OCI-LY7 (cell line): ENCODE data around the gene PCED1B. TPM values are rescaled to one million over a fixed set of nuclear protein-coding genes. Genes with fewer than 3 reads are reported as not detected.
"Not testable (repeated sequence)": the region's sequence is repeated elsewhere in the genome, so short reads cannot be mapped to it uniquely, and the experiment has no call there.

ENCODE experiments used
- BruUV-seq: library from RNA; stranded (reverse); fragments of 400-500 nt; replicated peaks from 2 replicates; lab custom pipeline; 2021; lab: Mats Ljungman, UMichigan
- CTCF ChIA-PET: fragments of 300-600 bp; sonication (Branson Sonifier 250); formaldehyde crosslinking; loops from one replicate; lab custom pipeline; 2022; ENCODE audit warnings: antibody characterized with exemption; ENCODE audit not compliant: unreplicated experiment; lab: Charles Lee
- POLR2A ChIA-PET: fragments of 300-600 bp; sonication (Branson Sonifier 250); formaldehyde crosslinking; loops from one replicate; lab custom pipeline; 2022; ENCODE audit warnings: antibody characterized with exemption; lab: Charles Lee
- DNase-seq: peaks from one replicate; pipeline ENCODE4 v3.0.0-alpha.2; 2015; ENCODE audit warnings: low spot score
- H2AFZ ChIP-seq: fragments of 200-600 bp; sonication (generic), shearing (Covaris generic); 2 replicates; pipeline ENCODE4 v1.6.1; 2014; ENCODE audit warnings: mild to moderate bottlenecking, antibody characterized with exemption, low read length, moderate library complexity
- H3K27ac ChIP-seq: fragments of 200-600 bp; sonication (generic); 2 replicates; pipeline ENCODE4 v1.5.1; 2014; ENCODE audit warnings: mixed run types, low read depth, mild to moderate bottlenecking, moderate library complexity, low read length, inconsistent platforms; ENCODE audit not compliant: poor library complexity, severe bottlenecking
- H3K36me3 ChIP-seq: fragments of 200-600 bp; sonication (generic); 2 replicates; pipeline ENCODE4 v1.6.1; 2014; ENCODE audit warnings: mild to moderate bottlenecking, antibody characterized with exemption, low read length, moderate library complexity, mixed read lengths; ENCODE audit not compliant: insufficient read depth
- H3K4me1 ChIP-seq: fragments of 200-600 bp; sonication (generic); 2 replicates; pipeline ENCODE4 v1.5.1; 2014; ENCODE audit warnings: mild to moderate bottlenecking, low read length; ENCODE audit not compliant: insufficient read depth, poor library complexity, severe bottlenecking
- H3K4me2 ChIP-seq: fragments of 200-600 bp; sonication (generic); 2 replicates; pipeline ENCODE4 v1.6.1; 2014; ENCODE audit warnings: mild to moderate bottlenecking, low read length
- H3K4me3 ChIP-seq: fragments of 200-600 bp; sonication (generic); 2 replicates; pipeline ENCODE4 v1.5.1; 2014; ENCODE audit warnings: mild to moderate bottlenecking, low read depth, low read length; ENCODE audit not compliant: poor library complexity, severe bottlenecking
- H3K79me2 ChIP-seq: fragments of 200-600 bp; sonication (generic); 2 replicates; pipeline ENCODE4 v1.6.1; 2016; ENCODE audit warnings: low read depth, mild to moderate bottlenecking, low read length, moderate library complexity, mixed read lengths; ENCODE audit not compliant: insufficient read depth
- H3K9me2 ChIP-seq: fragments of 200-600 bp; sonication (generic); 2 replicates; pipeline ENCODE4 v1.6.1; 2016; ENCODE audit warnings: mild to moderate bottlenecking, low read length, mixed read lengths; ENCODE audit not compliant: insufficient read depth
- H3K9me3 ChIP-seq: fragments of 200-600 bp; sonication (generic); 2 replicates; pipeline ENCODE4 v1.6.1; 2014; ENCODE audit warnings: mild to moderate bottlenecking, mixed run types, low read length, mixed read lengths
- H4K20me1 ChIP-seq: fragments of 200-600 bp; sonication (generic); 2 replicates; pipeline ENCODE4 v1.6.1; 2014; ENCODE audit warnings: mild to moderate bottlenecking, antibody characterized with exemption, low read length, moderate library complexity, mixed read lengths; ENCODE audit not compliant: insufficient read depth
- EZH2phosphoT487 ChIP-seq: fragments of 200-600 bp; sonication (generic); IDR thresholded peaks from 2 replicates; pipeline ENCODE4 v1.6.1; 2018; ENCODE audit warnings: low read depth, borderline replicate concordance, mild to moderate bottlenecking, mixed run types, antibody characterized with exemption, low read length, moderate library complexity, mixed read lengths
- intact Hi-C: fragments of 100-400 bp; cut with micrococcal nuclease; formaldehyde crosslinking; loops from one replicate; pipeline ENCODE4 v1.10.0; 2022; ENCODE audit not compliant: unreplicated experiment
- total RNA-seq, 2 experiments: library from RNA; depleted of rRNA in 1 of 2; stranded (reverse); fragments of >200 nt in 1 of 2; shearing (Covaris generic) in 1 of 2; gene quantifications; 2 replicates each; pipeline ENCODE4 v1.2.3, GENCODE V29; 2014 to 2022
- TF ChIP-seq, protein P1 (sequence below): fragments of 200-600 bp; sonication (generic); conservative IDR thresholded peaks from 2 replicates; pipeline ENCODE4 v1.5.1; 2014; ENCODE audit warnings: mild to moderate bottlenecking, antibody characterized with exemption, low read length, moderate library complexity, mixed read lengths

Gene PCED1B
- total RNA-seq, 2 experiments from 2014 or later = 8.4 to 24.3 TPM

DNA sequence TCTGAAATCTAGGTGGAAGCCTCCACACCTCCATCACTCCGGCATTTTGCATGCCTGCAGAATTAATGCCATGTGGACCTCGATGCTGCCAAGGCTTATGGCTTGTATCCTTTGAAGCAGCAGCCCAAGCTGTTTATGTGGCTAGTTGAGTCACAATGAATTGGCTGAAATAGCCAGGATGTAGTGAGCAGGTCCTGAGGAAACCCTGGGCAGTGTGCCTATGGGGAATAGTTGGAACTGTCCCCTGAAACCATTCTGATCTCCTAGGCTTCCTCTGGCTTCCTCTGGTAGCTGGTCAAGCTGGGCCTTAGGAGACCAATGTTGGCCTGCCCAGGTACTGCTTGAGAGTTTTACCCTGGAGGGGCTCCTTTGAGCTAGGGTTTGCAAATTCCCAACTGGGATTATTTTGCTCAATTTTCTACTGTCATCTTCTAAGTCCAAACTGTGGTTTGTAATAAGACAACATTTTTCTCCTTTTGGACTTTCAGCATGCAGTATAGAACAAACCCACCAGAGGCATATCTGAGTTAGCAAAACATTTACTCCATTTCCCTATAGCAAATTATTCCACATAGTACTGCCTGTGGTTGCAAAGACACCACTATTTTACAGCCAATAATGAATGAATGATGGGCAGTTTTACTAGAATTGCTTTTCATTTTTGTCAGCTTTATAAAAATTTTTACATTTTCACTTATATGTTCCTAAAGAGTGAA lies 85.5 kb downstream of the PCED1B start:
- ChIA-PET POLR2A (interaction anchor here (1.1 to 2.8 kb wide), 3 partner anchors 14 to 42 kb away, joined by 3 to 10 read pairs (median 3); no protein-coding TSS in a partner anchor), CTCF (no interaction called here)
- Histone ChIP-seq H3K4me3 (no peak overlapping the region), H3K9me2 (no peaks in the 10 kb centered on the region), H4K20me1 (no peaks in the 10 kb centered on the region), H3K36me3 (no peaks in the 10 kb centered on the region), H2AFZ (no peak overlapping the region), H3K9me3 (no peaks in the 10 kb centered on the region; the same call in 1 of the 2 replicates), H3K4me2 (no peak overlapping the region), H3K27ac (no peak overlapping the region), H3K79me2 (no peaks in the 10 kb centered on the region), H3K4me1 (no peaks in the 10 kb centered on the region)
- intact Hi-C loops = no loop called here
- BruUV-seq = no TSS peak
- no peak for TF ChIP-seq EZH2phosphoT487
- TF ChIP-seq, protein P1, sequence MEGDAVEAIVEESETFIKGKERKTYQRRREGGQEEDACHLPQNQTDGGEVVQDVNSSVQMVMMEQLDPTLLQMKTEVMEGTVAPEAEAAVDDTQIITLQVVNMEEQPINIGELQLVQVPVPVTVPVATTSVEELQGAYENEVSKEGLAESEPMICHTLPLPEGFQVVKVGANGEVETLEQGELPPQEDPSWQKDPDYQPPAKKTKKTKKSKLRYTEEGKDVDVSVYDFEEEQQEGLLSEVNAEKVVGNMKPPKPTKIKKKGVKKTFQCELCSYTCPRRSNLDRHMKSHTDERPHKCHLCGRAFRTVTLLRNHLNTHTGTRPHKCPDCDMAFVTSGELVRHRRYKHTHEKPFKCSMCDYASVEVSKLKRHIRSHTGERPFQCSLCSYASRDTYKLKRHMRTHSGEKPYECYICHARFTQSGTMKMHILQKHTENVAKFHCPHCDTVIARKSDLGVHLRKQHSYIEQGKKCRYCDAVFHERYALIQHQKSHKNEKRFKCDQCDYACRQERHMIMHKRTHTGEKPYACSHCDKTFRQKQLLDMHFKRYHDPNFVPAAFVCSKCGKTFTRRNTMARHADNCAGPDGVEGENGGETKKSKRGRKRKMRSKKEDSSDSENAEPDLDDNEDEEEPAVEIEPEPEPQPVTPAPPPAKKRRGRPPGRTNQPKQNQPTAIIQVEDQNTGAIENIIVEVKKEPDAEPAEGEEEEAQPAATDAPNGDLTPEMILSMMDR = 0 out of 2 replicates have a peak, but pooled peaks have one; percentile 29
- DNase-seq = no peak

DNA sequence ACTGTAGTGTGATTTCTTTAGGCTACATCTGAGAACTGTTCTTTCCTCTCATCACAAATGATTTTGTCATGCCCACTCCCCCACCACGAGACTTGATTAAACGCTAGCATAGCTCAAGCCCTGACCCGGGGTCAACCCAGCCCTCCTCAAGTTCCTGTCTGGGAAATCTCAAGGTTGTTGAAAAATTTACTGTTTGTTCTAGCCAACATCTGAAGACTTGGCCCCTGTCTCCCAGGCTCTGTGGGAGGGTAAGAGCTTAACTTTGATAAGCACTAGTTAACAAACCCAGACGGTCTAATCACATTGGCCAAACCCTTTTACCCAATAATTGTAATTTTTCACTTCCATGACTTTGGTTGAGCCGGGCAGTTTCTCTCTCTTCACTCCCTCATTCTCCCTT lies 86.5 kb downstream of the PCED1B start:
- Histone ChIP-seq H3K79me2 (no peaks in the 10 kb centered on the region), H4K20me1 (no peaks in the 10 kb centered on the region), H3K9me3 (peaks cover 4% of the 10 kb centered on the region; the same call in 1 of the 2 replicates), H3K36me3 (no peaks in the 10 kb centered on the region), H3K4me2 (no peak overlapping the region), H3K4me3 (no peak overlapping the region), H3K4me1 (no peaks in the 10 kb centered on the region), H2AFZ (no peak overlapping the region), H3K27ac (no peak overlapping the region), H3K9me2 (no peaks in the 10 kb centered on the region)
- BruUV-seq = no TSS peak
- no peak for TF ChIP-seq EZH2phosphoT487
- TF ChIP-seq, protein P1 = no peak
- CTCF ChIA-PET = no interaction called here
- DNase-seq = no peak
- intact Hi-C loops = no loop called here
- POLR2A ChIA-PET = interaction anchor here (0.6 to 2.8 kb wide), 3 partner anchors 15 to 46 kb away, joined by 3 to 10 read pairs (median 3); no protein-coding TSS in a partner anchor

DNA sequence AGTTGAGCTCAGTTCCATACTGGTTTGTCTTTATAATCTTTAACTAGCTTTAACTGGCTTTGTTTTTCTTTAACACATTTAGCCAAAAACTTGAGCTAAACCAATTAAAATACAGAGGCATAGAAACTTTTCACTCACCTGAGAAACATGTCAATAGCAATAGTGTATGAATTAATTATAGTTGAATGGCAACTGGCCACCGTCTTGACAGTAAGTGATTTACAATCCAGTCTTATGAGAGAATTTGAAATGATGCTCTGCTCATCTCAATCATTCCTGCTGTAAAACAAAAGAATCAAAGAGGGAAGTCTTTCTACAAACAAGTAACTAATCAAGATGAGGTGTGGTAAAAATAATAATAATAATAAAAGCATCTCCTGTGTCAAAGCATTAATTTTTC lies 86.9 kb downstream of the PCED1B start:
- Histone ChIP-seq H3K4me3 (no peak overlapping the region), H3K4me1 (no peaks in the 10 kb centered on the region), H3K27ac (no peak overlapping the region), H4K20me1 (no peaks in the 10 kb centered on the region), H3K79me2 (no peaks in the 10 kb centered on the region), H2AFZ (no peak overlapping the region), H3K9me3 (peaks cover 4% of the 10 kb centered on the region; the same call in 1 of the 2 replicates), H3K36me3 (no peaks in the 10 kb centered on the region), H3K9me2 (no peaks in the 10 kb centered on the region), H3K4me2 (no peak overlapping the region)
- no peak for DNase-seq
- intact Hi-C loops = no loop called here
- ChIA-PET CTCF (no interaction called here), POLR2A (interaction anchor here (0.6 to 2.8 kb wide), 3 partner anchors 16 to 47 kb away, joined by 3 to 10 read pairs (median 3); no protein-coding TSS in a partner anchor)
- BruUV-seq = no TSS peak
- TF ChIP-seq, protein P1 = no peak
- no peak for TF ChIP-seq EZH2phosphoT487

DNA sequence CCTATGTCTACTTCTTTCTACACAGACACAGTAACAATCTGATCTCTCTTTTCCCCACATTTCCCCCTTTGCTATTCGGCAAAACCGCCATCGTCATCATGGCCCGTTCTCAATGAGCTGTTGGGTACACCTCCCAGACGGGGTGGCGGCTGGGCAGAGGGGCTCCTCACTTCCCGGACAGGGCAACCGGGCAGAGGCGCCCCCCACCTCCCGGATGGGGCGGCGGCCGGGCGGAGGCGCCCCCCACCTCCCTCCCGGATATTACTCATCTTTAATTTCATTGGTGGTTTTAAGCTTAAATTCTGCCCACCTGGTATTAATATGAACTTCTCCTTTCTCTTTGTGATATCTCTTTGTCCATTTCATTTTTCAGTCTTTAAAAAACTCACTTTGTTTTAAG lies 90.9 kb downstream of the PCED1B start:
- H3K4me1 ChIP-seq, H3K36me3 ChIP-seq, BruUV-seq, H3K9me3 ChIP-seq, POLR2A ChIA-PET, CTCF ChIA-PET, H4K20me1 ChIP-seq, intact Hi-C loops, H3K9me2 ChIP-seq, H3K27ac ChIP-seq, H2AFZ ChIP-seq, H3K4me2 ChIP-seq, DNase-seq, H3K4me3 ChIP-seq, H3K79me2 ChIP-seq: not testable (repeated sequence)
